Measurements from ENCODE around the gene CC2D1A. TPM values are rescaled to one million over a fixed set of nuclear protein-coding genes. Genes with fewer than 3 reads are reported as not detected.

CC2D1A gene
- total and polyA plus RNA-seq, 4 donors, result 7.4 to 12.0 (median 9.9) TPM

DNA sequence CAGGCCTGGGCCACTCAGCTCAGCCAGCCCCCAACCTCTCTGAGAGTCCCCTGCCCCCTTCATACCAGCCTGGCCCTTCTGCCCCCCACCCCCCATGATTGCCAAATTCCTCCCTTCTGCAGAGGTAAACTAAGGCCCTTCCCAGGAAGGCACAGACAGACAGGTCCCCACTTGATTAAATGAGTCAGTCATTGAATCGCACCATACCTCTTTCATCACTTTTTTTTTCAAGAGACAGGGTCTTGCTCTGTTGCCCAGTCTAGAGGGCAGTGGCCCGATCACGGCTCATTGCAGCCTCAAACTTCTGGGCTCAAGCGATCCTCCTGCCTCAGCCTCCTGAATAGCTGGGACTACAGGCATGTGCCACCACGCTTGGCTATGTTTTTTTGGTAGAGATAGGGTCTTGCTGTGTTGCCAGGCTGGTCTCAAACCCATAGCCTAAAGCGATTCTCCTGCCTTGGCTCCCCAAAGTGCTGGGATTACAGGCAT, 26.2 kb downstream of the CC2D1A start:
- no peak overlapping the region for H3K27ac ChIP-seq (ENCODE audit: low read depth in 1 of 2, low read length in 2 of 2)
- peaks cover 5 to 10% (median 9%) of the 10 kb centered on the region in 4 donors for H3K36me3 ChIP-seq (ENCODE audit: control insufficient read depth in 4 of 4, insufficient read depth in 3 of 4, low read depth in 1 of 4, low read length in 3 of 4)
- 94% methylated on average over 6 of the region's 6 CpGs for WGBS
- no peak overlapping the region for H3K9ac ChIP-seq (ENCODE audit: low read depth in 1 of 2, low read length in 2 of 2)
- TF ChIP-seq, protein P1, sequence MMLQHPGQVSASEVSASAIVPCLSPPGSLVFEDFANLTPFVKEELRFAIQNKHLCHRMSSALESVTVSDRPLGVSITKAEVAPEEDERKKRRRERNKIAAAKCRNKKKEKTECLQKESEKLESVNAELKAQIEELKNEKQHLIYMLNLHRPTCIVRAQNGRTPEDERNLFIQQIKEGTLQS (IDR thresholded peaks at IDR 0.05), result no peak
- TF ChIP-seq NR2F2 (IDR thresholded peaks at IDR 0.05) (no peak), JUND (IDR thresholded peaks at IDR 0.05) (no peak), HNF4G (IDR thresholded peaks at IDR 0.05) (no peak), FOXA1 (IDR thresholded peaks at IDR 0.05) (no peak), SP1 (IDR thresholded peaks at IDR 0.05) (no peak), CTCF (IDR thresholded peaks at IDR 0.05; ENCODE audit: low read depth, low read length, missing input control) (no peak), YY1 (IDR thresholded peaks at IDR 0.05) (no peak), EGR1 (IDR thresholded peaks at IDR 0.05; ENCODE audit: low read depth in 2 of 2) (no peak), TAF1 (conservative IDR thresholded peaks at IDR 0.05) (no peak), RXRA (IDR thresholded peaks at IDR 0.05) (no peak), RAD21 (IDR thresholded peaks at IDR 0.05) (no peak), FOXA2 (IDR thresholded peaks at IDR 0.05) (no peak), HNF4A (conservative IDR thresholded peaks at IDR 0.05) (no peak), GABPA (IDR thresholded peaks at IDR 0.05 in 1 of 2, conservative IDR thresholded peaks at IDR 0.05 in 1 of 2) (no peak), MAX (IDR thresholded peaks at IDR 0.05) (no peak)
- TF ChIP-seq, protein P2, sequence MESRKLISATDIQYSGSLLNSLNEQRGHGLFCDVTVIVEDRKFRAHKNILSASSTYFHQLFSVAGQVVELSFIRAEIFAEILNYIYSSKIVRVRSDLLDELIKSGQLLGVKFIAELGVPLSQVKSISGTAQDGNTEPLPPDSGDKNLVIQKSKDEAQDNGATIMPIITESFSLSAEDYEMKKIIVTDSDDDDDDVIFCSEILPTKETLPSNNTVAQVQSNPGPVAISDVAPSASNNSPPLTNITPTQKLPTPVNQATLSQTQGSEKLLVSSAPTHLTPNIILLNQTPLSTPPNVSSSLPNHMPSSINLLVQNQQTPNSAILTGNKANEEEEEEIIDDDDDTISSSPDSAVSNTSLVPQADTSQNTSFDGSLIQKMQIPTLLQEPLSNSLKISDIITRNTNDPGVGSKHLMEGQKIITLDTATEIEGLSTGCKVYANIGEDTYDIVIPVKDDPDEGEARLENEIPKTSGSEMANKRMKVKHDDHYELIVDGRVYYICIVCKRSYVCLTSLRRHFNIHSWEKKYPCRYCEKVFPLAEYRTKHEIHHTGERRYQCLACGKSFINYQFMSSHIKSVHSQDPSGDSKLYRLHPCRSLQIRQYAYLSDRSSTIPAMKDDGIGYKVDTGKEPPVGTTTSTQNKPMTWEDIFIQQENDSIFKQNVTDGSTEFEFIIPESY (IDR thresholded peaks at IDR 0.05), result no peak
- TF ChIP-seq, protein P3, sequence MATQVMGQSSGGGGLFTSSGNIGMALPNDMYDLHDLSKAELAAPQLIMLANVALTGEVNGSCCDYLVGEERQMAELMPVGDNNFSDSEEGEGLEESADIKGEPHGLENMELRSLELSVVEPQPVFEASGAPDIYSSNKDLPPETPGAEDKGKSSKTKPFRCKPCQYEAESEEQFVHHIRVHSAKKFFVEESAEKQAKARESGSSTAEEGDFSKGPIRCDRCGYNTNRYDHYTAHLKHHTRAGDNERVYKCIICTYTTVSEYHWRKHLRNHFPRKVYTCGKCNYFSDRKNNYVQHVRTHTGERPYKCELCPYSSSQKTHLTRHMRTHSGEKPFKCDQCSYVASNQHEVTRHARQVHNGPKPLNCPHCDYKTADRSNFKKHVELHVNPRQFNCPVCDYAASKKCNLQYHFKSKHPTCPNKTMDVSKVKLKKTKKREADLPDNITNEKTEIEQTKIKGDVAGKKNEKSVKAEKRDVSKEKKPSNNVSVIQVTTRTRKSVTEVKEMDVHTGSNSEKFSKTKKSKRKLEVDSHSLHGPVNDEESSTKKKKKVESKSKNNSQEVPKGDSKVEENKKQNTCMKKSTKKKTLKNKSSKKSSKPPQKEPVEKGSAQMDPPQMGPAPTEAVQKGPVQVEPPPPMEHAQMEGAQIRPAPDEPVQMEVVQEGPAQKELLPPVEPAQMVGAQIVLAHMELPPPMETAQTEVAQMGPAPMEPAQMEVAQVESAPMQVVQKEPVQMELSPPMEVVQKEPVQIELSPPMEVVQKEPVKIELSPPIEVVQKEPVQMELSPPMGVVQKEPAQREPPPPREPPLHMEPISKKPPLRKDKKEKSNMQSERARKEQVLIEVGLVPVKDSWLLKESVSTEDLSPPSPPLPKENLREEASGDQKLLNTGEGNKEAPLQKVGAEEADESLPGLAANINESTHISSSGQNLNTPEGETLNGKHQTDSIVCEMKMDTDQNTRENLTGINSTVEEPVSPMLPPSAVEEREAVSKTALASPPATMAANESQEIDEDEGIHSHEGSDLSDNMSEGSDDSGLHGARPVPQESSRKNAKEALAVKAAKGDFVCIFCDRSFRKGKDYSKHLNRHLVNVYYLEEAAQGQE (IDR thresholded peaks at IDR 0.05), result no peak
- peaks cover 0 to 4% (median under 1%) of the 10 kb centered on the region in 4 donors for H3K27me3 ChIP-seq (ENCODE audit: control insufficient read depth in 4 of 4, insufficient read depth in 4 of 4, low read length in 3 of 4)
- H3K4me3 ChIP-seq (ENCODE audit: low read depth in 1 of 3, low read length in 3 of 3), result no peak overlapping the region
- no peaks in the 10 kb centered on the region for H3K9me3 ChIP-seq (ENCODE audit: control insufficient read depth in 4 of 4, low read length in 3 of 4)
- DNase-seq (ENCODE audit: low spot score), result no peak
- H3K4me1 ChIP-seq (ENCODE audit: control insufficient read depth in 4 of 4, insufficient read depth in 4 of 4, low read length in 3 of 4), result no peaks in the 10 kb centered on the region

Data from liver (tissue), 9 donors.